ENCODE results near the gene CALM3. TPM values are rescaled to one million over a fixed set of nuclear protein-coding genes. Genes with fewer than 3 reads are reported as not detected.

Gene CALM3
- total RNA-seq, 6 experiments from 2014 or later: 83.8 to 119 (median 92.2) TPM

- Histone ChIP-seq H3K4me1 (peaks cover 0 to 31% (median 11%) of the 10 kb centered on the region in 4 donors), H3K27me3 (no peaks in the 10 kb centered on the region), H3K4me3 (no peak overlapping the region), H3K36me3 (peaks cover 6 to 37% (median 18%) of the 10 kb centered on the region in 4 donors), H3K27ac (no peak overlapping the region), H3K9me3 (no peaks in the 10 kb centered on the region)
- DNase-seq: peak in 2 of 3 donors; percentile 39 to 48
- intact Hi-C loops (cut with DNase I): no loop called here
- WGBS (ENCODE audit: insufficient coverage, low coverage, low lambda C conversion rate, missing lambda C conversion rate): 86% methylated on average over 15 of the region's 27 CpGs
- no peak for ATAC-seq
- TF ChIP-seq, protein P1, sequence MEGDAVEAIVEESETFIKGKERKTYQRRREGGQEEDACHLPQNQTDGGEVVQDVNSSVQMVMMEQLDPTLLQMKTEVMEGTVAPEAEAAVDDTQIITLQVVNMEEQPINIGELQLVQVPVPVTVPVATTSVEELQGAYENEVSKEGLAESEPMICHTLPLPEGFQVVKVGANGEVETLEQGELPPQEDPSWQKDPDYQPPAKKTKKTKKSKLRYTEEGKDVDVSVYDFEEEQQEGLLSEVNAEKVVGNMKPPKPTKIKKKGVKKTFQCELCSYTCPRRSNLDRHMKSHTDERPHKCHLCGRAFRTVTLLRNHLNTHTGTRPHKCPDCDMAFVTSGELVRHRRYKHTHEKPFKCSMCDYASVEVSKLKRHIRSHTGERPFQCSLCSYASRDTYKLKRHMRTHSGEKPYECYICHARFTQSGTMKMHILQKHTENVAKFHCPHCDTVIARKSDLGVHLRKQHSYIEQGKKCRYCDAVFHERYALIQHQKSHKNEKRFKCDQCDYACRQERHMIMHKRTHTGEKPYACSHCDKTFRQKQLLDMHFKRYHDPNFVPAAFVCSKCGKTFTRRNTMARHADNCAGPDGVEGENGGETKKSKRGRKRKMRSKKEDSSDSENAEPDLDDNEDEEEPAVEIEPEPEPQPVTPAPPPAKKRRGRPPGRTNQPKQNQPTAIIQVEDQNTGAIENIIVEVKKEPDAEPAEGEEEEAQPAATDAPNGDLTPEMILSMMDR (IDR thresholded peaks at IDR 0.05): no peak
- no peak for TF ChIP-seq POLR2A (IDR thresholded peaks at IDR 0.05)
Measured at GRCh38 chr19:46608581-46609345, 7.6 kb downstream of the CALM3 start.

GRCh38 chr19:46609511-46610412 lies 8.6 kb downstream of the CALM3 start:
- no peak overlapping the region for H3K4me3 ChIP-seq
- peak in 2 of 3 donors; percentile 43 for DNase-seq
- H3K4me1 ChIP-seq: peaks cover 0 to 21% (median 6%) of the 10 kb centered on the region in 4 donors
- peaks cover 6 to 37% (median 18%) of the 10 kb centered on the region in 4 donors for H3K36me3 ChIP-seq
- TF ChIP-seq POLR2A (IDR thresholded peaks at IDR 0.05): no peak
- TF ChIP-seq, protein P1 (IDR thresholded peaks at IDR 0.05): no peak
- 91% methylated on average over 19 of the region's 30 CpGs for WGBS (ENCODE audit: insufficient coverage, low coverage, low lambda C conversion rate, missing lambda C conversion rate)
- no peak overlapping the region for H3K27ac ChIP-seq
- no peaks in the 10 kb centered on the region for H3K27me3 ChIP-seq
- no peaks in the 10 kb centered on the region for H3K9me3 ChIP-seq
- ATAC-seq: no peak
- intact Hi-C loops (cut with DNase I): loop anchor here (5.0 kb wide), 2 partner anchors 53 to 58 kb away; partner anchors contain the start of gene DACT3 (in 1 of the 2)

- Histone ChIP-seq H3K4me3 (no peak overlapping the region), H3K27ac (no peak overlapping the region), H3K27me3 (no peaks in the 10 kb centered on the region), H3K4me1 (peaks cover 0 to 17% (median 4%) of the 10 kb centered on the region in 4 donors), H3K9me3 (no peaks in the 10 kb centered on the region), H3K36me3 (peaks cover 6 to 37% (median 18%) of the 10 kb centered on the region in 4 donors)
- 35% methylated on average over 3 of the region's 5 CpGs for WGBS (ENCODE audit: insufficient coverage, low coverage, low lambda C conversion rate, missing lambda C conversion rate)
- TF ChIP-seq, protein P1 (IDR thresholded peaks at IDR 0.05): no peak
- no peak for TF ChIP-seq POLR2A (IDR thresholded peaks at IDR 0.05)
- intact Hi-C loops (cut with DNase I): loop anchor here (5.0 kb wide), 2 partner anchors 52 to 57 kb away; partner anchors contain the start of gene DACT3 (in 1 of the 2)
- ATAC-seq: no peak
- DNase-seq: peak in 2 of 3 donors; percentile 10 to 38
Measured at GRCh38 chr19:46610413-46610775, 9.3 kb downstream of the CALM3 start.

DNA sequence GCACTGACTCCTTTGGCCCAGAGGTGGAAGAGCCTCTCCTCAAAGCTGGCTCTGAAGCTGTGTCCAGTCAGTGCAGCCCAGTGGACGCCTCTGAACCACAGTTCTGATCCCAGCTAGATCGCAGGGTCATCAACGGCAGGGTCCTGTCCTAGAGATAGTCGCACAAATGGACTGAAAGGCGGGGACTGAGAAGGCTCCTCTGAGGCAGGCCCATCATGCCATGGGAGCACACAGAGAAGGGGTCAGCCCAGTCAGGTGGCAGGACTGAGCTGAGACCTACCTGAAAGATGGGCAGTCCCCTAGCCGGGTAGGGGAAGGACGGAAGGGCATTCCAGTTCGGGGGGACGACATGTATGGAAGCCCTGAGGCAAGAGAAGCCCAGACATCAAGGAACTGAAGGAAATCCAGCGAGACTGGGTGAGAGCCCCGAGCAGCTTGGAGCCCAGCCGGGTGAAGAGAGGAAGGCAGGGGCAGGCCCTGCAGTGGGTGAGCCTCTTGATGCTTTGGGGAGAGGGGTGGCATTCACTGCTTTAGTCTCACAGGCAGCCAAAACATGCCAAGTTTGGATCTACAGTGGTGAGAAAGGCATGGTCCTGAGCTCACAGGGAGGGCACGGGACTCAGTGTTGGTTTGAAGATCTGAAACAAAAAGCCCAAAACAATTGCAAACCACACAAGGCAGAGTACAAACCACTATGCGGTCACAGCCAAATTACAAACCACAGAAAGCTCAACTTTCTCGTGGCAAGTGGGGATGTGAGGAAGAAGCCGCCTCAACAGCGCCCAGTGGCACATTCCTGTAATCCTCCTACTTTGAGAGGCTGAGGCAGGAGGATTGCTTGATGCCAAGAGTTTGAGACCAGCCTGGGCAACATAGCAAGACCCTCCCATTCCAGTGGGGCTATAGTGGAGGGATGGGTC lies 10.0 kb downstream of the CALM3 start:
- Histone ChIP-seq H3K4me3 (no peak overlapping the region), H3K27ac (no peak overlapping the region), H3K9me3 (no peaks in the 10 kb centered on the region), H3K4me1 (peaks cover 0 to 9% (median under 1%) of the 10 kb centered on the region in 4 donors), H3K27me3 (no peaks in the 10 kb centered on the region), H3K36me3 (peaks cover 6 to 33% (median 18%) of the 10 kb centered on the region in 4 donors)
- no peak for ATAC-seq
- 58% methylated on average over 9 of the region's 17 CpGs for WGBS (ENCODE audit: insufficient coverage, low coverage, low lambda C conversion rate, missing lambda C conversion rate)
- intact Hi-C loops (cut with DNase I): loop anchor here (5.0 kb wide), 2 partner anchors 51 to 56 kb away; partner anchors contain the start of gene DACT3 (in 1 of the 2)
- TF ChIP-seq, protein P1 (IDR thresholded peaks at IDR 0.05): no peak
- no peak for TF ChIP-seq POLR2A (IDR thresholded peaks at IDR 0.05)
- DNase-seq: peak in 2 of 3 donors; percentile 39 to 48
